ENCODE results near the gene OSBPL6. TPM values are rescaled to one million over a fixed set of nuclear protein-coding genes. Genes with fewer than 3 reads are reported as not detected.

The OSBPL6 gene
- total and polyA plus RNA-seq, 10 of the 15 experiments (the other 5 are each of a cell fraction or from before 2014, with no cell fraction given): 0.01 to 0.08 (median 0.03) TPM; not detected in 5

DNA sequence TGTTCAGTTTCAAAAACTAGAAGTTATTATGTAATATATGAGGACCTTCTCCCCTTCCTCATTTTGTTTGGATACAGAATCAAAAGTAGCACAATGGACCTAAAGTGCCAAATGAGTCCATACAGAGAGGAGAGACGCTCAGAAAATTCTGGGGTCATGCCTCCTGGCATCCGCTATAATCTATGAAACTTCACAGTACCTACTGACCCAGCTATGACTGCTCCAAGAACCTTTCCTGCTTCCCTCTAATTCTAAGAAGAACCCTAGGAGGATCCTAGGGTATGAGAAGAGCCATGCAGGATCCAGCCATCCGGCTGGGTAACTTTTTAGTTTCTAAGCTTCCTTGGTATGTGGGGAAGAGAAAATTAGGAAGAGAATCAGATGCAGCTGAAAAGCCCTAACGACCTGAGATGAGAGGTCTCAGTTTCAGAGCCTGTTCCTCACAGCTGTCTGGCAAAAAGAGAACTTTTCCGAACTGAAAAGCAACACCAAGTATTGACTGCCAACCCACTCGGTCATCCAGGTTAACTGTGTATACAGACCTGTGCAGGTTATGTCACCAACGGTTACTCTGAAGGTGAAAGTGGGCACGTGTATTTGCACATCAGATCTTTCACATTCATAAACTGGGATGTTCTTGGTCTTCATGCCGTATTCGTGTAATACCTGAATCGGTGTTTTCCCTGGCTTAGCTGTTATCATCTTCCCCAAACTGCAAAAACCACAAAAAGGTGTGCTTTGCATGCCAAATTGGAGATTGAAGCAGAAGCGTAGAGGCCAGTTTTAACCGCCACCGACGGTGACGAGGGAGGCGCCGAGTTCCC lies 255.6 kb downstream of the OSBPL6 start (continued):
- TF ChIP-seq POU2F2 (IDR thresholded peaks at IDR 0.05; ENCODE audit: borderline replicate concordance, low read depth, low read length): peak; percentile 57; the same call in 1 of the 3 replicates
- TF ChIP-seq GATAD2B (conservative IDR thresholded peaks at IDR 0.05; ENCODE audit: low read depth): no peak
- 0 out of 2 replicates have a peak, but pooled peaks have one; percentile 12 for TF ChIP-seq RCOR1 (conservative IDR thresholded peaks at IDR 0.05; ENCODE audit: low read depth, low read length)
- TF ChIP-seq MYC (IDR thresholded peaks at IDR 0.05; ENCODE audit: insufficient read depth, insufficient read length, insufficient replicate concordance, low read length, severe bottlenecking): no peak
- TF ChIP-seq, protein P1, sequence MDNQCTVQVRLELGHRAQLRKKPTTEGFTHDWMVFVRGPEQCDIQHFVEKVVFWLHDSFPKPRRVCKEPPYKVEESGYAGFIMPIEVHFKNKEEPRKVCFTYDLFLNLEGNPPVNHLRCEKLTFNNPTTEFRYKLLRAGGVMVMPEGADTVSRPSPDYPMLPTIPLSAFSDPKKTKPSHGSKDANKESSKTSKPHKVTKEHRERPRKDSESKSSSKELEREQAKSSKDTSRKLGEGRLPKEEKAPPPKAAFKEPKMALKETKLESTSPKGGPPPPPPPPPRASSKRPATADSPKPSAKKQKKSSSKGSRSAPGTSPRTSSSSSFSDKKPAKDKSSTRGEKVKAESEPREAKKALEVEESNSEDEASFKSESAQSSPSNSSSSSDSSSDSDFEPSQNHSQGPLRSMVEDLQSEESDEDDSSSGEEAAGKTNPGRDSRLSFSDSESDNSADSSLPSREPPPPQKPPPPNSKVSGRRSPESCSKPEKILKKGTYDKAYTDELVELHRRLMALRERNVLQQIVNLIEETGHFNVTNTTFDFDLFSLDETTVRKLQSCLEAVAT (IDR thresholded peaks at IDR 0.05): 0 out of 2 replicates have a peak, but pooled peaks have one; percentile 49
- no peak for TF ChIP-seq NFYA (IDR thresholded peaks at IDR 0.05; ENCODE audit: borderline replicate concordance, low read depth, low read length)
- TF ChIP-seq CBFB (IDR thresholded peaks at IDR 0.05; ENCODE audit: low read depth): peak; percentile 33; the same call in 1 of the 2 replicates
- TF ChIP-seq, protein P2, sequence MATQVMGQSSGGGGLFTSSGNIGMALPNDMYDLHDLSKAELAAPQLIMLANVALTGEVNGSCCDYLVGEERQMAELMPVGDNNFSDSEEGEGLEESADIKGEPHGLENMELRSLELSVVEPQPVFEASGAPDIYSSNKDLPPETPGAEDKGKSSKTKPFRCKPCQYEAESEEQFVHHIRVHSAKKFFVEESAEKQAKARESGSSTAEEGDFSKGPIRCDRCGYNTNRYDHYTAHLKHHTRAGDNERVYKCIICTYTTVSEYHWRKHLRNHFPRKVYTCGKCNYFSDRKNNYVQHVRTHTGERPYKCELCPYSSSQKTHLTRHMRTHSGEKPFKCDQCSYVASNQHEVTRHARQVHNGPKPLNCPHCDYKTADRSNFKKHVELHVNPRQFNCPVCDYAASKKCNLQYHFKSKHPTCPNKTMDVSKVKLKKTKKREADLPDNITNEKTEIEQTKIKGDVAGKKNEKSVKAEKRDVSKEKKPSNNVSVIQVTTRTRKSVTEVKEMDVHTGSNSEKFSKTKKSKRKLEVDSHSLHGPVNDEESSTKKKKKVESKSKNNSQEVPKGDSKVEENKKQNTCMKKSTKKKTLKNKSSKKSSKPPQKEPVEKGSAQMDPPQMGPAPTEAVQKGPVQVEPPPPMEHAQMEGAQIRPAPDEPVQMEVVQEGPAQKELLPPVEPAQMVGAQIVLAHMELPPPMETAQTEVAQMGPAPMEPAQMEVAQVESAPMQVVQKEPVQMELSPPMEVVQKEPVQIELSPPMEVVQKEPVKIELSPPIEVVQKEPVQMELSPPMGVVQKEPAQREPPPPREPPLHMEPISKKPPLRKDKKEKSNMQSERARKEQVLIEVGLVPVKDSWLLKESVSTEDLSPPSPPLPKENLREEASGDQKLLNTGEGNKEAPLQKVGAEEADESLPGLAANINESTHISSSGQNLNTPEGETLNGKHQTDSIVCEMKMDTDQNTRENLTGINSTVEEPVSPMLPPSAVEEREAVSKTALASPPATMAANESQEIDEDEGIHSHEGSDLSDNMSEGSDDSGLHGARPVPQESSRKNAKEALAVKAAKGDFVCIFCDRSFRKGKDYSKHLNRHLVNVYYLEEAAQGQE (IDR thresholded peaks at IDR 0.05; ENCODE audit: low read depth, low read length): no peak
- no peak for TF ChIP-seq ZNF24 (IDR thresholded peaks at IDR 0.05)
- TF ChIP-seq YY1 (IDR thresholded peaks at IDR 0.05; ENCODE audit: low read depth, low read length): no peak; the same call in 1 of the 2 replicates
- 0 out of 2 replicates have a peak, but pooled peaks have one; percentile 11 for TF ChIP-seq MEF2A (IDR thresholded peaks at IDR 0.05; ENCODE audit: insufficient read depth, low read depth, low read length)
- TF ChIP-seq NR2C1 (IDR thresholded peaks at IDR 0.05): no peak
- no peak for TF ChIP-seq POLR2AphosphoS2 (IDR thresholded peaks at IDR 0.05; ENCODE audit: low read depth, low read length)
